Kidney tubule cell (primary cell): ENCODE measurements around the gene INKA2.

Experiments
- DNase-seq: peaks from one replicate; pipeline ENCODE4 v3.0.0-alpha.2; 2018; ENCODE audit warnings: low spot score

Gene INKA2

DNA sequence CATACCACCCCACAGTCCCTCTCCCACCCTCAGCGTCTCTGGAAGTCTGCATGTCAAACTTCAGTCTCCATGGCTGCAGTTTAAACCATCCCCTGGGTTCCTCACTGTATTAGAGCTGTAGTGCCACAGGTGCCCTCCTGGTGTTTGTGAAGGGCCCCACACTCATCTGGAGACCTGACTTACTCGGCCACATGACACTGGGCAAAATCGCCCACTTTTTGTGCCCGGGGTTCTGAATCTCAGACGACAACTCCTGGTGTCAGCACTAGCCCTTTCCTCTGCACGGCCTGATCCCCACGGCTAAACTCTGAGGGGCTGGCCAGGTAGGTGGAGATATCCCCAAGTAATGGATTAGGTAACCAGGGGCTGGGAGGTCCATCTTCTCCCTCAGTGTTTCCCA is 6.5 kb downstream of the INKA2 start:
- no peak for DNase-seq

DNA sequence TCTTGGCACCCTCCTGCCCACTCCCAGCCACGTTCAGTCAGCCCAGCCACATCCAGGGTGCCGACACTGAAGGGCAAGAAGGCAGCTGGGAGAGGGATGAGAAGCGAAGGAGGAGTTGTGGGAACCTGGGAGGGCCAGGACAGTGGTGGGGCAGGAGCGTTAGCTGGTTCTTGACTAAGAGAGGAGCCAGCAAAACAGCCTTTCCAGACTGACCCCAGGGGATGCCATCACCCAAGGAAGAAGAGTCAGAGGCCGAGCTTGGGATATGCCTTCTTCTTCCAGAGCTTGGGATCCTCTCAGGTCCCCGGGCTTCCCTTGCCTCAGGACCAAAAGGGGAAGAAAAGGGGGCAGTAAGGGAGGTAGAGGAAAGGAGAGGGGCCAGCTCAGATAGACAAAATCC is 7.2 kb downstream of the INKA2 start:
- no peak for DNase-seq

DNA sequence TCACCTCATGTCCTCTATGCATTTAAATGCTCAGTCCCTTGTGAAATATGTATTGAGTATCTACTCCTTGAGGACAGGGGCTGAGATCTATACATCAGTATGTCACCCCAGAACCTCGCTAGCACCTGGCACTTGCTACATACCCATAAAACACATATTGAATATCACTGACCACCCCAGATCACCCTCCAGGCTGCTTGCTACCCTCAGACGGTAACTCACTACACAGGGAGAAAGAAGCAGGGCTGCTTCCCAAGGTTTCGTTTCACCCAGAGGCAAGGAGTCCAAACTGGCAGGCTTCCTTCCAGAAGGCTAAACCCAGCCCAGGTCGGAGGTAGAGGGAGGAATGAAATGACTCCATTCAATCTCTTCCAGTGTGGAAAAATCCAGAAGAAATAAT is 8.5 kb downstream of the INKA2 start:
- DNase-seq: no peak

DNA sequence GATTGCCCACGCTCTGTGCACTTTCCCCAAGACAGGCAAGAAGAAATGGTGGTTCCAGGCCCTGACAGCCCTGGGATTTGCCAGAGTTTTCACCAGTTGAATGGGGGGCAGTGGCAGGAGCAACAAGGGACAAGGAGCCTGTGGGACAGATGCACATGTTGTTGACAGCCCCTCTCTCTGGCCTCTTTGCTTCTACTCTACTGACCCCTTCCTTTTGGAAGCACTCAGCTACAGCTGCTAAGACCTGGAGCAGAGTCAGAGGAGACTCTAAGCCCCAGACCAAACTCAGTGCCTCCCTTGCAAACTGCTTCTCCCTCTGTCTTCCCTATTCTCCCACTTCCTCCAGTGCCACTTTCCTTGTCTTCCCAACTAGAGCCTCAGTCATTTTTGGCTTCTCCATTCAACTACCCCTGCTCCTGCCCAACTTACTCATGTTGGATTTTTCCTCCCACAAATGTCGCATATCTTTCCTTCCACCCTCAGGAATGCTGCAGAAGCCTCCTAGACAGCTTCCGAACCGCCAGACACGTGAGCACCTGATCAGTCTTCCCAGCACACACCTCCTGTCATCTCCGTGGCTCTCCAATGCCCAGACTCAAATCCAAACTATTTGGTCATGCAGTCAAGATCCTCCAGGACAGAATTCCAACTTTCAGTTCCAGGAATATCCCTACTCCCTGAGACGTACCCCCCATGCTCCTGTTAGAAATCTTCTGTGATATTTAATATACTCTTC is 9.1 kb downstream of the INKA2 start:
- peak; percentile 17 for DNase-seq

DNA sequence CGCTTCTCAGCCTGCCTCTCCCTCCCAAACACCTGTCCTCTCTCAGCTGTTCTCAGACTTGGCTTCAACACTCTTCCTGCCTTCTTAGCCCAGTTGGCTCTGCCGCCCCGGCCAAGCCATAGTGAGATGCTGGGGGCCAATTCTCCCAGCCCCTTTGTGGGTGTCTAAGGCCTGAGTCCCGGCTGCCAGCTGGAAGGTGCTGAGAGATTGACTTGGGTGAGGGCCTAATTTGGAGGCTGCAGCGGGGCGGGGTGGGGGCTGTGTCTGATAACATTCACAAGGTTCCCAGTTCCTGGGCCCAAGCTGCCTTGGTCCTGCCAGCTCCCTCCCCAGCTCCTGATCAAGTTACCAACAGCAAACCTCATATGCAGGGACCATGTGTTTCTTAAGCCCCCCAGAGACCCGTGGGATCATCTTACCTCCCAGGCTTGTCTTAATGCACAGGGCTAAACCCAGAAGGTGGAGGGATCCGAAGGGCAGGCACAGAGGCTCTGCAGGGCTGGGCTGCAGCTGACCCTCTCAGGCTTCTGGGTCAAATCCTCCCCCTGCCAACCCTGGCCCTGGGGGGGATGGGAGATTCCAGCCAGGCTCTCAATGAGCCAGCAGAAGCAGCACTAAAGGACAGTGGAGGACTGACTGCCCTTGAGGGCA is 9.8 kb downstream of the INKA2 start:
- DNase-seq: no peak

DNA sequence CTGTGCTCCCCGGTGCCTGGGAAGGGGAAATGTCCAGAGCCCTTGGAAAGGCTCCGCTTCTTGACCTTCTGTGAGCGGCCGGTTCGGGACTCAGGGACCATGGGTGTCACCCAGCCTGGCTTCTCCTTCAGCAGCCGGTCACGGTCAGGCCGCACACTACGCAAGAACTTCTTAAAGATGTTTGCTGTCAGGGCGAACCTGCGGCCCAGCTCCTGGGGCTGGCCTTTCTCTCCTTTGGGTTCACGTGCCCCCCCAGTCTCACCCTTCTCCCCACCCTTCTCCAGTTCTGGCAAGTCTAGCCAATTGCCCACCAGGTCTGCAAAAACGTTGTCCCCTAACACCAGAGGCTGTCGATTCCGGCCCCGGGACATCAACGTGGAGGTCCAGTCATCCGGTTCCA is 12.1 kb downstream of the INKA2 start:
- no peak for DNase-seq

DNA sequence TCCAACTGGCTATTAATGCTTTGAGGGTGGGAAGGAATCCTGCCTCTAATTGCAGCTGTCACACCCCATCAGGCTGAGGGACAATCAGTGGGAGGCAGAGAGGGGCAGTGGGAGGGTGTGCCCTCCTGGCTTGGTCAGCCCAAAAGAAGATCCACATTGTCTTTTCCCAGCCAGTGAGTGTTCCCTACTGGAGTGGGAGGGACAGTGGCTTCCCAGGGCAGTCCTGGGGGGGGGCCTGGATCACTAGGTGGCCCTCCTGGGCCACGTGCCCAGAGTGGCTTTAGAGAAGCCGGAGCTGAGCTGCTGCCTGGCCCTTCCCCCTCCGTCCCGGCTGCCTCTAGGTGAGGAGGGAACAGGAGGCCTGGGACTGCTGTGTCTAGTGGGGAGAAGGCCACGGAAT is 14.0 kb downstream of the INKA2 start:
- DNase-seq: no peak

DNA sequence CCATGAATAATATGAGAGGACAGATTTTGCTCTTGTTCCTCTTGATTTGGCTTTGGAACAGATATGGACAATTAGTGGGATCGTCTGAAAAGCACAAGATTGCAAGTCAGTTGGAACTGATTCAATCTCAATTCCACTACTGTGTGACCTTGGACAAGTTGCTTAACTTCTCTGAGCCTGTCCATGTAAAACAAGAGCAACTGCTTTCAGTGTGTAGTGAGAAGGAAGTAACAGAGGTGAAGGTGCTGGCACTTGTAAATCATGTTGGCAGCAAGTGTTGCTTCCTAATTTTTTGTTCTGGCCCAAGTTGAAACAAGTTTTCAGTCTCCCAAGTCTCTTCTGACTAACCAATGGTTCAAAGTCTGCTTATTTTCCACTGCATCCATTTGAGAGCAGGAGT is 15.3 kb downstream of the INKA2 start:
- DNase-seq: no peak

DNA sequence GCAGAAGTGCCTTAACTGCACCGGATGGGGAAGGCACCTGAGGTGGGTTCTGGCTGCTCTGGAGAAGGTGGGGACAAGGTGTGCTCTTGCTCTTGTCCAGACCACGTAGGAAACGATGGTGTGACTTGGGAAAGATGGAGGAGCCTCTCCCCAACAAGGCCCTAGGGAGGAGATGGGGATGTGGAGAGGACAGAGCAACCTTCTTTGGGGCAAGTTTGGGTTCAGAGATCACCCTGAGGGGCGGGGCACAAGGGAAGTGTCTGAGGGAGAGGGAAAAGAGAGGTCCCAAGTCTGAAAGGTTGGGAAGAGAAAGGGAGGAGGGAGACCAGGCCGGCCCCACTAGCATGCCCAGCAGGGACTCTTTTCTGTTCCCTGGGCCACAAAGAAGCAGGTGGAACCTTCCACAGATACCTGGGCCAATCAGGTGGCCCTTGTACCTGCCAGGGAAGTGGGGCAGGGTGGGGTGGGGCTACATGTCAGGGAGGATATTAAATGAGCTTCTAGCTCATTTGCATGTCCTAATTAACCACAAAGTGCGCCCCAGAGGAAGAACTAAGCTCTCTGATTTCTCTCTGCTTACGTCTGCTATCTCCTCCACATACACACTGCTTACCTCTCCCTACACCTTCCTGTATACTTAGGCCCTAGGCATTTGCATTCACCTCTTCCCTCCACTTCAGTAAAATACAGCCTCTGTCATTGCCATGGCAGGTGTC is 15.9 kb downstream of the INKA2 start:
- no peak for DNase-seq

DNA sequence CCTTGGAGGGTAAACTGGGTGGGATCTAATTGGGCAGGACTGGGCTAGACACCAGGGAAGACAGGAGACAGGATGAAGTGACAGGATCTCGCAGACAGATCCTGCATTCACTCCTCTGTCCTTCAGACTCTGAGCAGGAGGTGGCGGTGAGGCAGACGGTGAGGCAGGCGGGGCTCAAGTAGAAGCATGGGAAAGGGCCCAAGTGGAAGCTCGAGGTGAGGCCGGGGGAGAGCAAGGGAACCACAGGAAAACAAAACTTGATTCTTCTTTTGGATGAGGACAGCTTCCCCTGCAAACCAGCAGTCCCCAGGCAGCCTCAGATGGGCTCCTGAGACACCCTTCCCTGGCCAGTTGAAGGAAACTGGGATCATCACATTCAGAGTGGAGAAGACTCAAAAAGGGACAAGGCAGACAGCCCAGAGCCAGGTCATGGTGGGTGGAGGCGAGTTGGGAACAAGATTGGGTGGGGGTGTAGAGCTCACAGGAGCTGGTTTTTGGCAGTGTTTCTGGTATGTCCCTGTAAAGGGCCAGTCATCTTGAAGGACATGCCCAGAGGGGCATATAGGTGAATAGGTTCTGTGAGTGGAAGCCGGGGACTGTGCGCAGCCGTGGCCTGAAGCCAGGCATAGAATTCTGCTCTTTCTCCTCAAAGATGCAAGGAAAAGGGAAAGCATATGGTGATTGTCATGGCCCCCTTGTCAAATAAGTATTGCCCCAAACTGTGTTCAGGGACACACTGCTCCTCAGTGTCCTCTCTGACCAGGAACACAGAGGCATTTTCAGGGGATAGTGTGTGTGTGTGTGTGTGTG is 18.0 kb downstream of the INKA2 start:
- no peak for DNase-seq

DNA sequence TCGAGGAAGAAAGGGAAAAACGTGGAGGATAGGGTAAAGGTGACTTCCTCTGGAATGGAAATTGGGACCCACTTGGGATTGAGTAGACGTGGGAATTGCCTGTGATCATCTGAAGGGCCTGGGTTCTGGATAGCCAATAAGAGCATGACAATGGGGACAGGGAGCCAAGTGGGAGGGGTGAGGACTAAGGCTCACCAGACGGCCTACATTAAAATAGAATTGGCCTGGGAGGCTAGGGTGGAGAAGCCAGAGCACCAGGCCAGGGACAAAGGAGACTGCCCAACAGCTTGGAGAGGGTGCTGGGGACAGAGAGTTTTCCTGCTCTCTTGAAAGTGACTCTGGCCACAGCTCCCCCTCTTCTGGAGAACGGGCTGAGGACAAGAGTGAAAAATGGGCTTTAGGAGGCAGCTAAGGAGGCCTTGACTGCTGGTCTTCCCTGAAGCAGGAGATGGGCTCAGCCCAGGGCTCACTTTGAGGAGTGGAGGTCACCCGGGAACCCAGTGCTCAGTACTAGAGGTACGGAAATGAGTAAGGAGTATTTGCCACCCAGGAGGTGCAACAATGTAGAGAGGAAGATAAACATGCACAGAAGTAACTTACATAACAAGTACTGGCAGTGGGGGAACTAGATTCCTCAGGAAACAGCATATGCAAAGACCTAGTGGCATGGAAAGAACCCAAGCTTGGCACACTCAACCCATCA is 18.8 kb downstream of the INKA2 start:
- no peak for DNase-seq

DNA sequence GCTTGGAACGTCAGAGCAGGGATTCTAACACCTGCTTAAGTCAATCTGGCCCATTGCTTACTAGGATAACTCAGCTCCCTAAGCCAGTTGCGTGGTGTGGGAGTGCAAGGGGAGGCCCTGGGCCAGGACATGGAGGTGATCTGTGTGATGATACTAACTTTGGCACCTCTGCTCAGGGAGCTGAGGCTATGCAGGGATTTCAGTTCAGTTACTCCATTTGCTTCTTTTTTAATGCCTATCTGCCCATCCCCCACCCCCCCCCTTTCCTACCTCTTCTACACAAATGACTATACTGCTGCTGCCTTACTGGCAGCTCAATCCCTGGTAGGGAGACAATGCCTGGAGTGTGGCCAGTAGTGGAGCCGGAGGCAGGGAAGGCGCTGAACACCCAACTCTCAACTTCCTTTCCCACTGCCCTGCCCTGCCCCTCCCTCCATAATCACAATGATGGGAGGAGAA is 19.5 kb downstream of the INKA2 start:
- DNase-seq: no peak

DNA sequence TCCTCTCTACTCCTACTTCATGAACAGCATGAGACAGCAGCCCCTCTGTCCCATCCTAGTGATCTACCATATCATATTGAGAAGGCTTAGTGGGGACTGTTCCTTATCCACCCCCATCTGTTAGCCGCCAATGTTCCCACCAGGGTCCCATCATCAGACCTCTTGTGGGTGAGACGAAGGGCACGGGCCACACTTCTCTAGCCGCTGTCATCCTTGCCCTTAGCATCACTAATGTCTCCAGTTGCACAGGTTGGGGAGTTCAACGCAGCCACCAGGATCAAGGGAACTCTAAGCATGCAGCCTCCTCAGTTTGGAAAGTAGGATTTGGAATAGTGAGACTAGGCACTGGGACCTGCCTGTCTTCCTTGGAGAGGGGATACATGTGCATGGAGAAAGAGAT is 20.1 kb downstream of the INKA2 start:
- no peak for DNase-seq

DNA sequence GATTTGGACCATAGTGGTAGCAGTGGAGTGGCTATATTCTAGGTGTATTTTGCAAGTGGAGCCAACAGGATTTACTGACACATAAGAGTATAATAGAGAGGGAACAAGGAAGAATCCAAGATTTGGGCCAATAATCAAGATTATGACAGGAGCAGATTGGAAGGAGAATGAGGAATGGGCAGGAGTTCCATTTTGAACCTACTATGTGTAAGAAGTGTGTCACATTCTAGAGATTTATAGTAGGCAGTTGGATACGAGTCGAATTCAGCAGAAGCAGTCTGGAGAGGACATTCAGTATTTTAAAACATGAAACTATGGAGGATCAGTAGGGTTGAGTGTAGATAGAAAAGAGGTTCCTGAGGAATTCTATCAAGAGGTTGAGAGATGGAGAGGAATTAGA is 21.7 kb downstream of the INKA2 start:
- DNase-seq: no peak

DNA sequence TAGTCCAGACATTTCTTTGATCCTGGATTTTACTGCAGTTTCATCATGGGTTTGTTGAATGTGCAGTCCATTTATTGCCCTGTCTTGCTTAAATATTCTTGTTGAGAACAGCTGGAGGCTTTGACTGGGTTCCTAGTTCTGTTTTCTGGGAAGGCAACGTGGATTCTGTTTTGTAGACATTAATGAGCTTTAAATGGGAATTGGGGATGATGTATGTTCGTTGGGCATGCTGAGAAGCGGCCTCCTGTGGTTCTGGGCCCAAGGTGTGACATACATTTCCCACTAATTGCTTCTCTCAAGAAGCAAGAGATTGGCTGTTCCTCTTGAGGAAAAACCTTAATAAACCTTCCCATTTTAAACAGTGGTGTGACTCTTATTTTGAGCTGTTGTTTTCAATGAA is 22.9 kb downstream of the INKA2 start:
- DNase-seq: no peak

DNA sequence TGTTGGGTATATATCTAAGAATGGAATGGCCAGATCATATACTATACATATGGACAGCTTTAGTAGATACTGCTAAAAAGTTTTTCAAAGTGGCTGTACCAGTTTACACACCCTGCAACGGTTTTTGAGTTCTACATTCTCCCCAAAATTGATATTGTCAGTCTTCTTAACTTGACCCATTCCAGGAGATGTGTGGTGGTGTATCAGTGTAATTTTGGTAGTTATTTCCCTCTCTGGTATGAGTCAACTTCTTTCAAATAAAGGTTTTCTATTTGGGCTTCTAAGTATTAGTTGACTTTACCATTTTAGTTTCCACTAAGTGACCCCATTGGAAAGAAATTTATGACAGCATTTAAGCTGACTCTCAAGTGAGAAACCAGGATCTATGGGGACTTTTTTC is 29.2 kb downstream of the INKA2 start:
- DNase-seq: no peak

DNA sequence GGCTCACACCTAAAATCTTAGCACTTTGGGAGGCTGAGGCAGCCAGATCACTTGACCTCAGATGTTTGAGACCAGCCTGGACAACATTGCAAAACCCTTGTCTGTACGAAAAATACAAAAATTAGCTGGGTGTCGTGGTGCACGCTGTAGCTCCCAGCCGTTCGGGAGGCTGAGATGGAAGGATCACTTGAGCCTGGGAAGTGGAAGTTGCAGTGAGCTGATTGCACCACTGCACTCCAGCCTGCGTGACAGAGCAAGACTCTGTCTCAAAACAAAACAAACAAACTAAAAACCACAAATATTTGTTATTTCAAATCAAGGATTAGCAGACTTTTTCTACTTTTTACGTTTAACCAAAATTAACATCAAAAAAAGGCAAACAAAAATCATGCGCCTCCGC is 31.3 kb downstream of the INKA2 start:
- no peak for DNase-seq

DNA sequence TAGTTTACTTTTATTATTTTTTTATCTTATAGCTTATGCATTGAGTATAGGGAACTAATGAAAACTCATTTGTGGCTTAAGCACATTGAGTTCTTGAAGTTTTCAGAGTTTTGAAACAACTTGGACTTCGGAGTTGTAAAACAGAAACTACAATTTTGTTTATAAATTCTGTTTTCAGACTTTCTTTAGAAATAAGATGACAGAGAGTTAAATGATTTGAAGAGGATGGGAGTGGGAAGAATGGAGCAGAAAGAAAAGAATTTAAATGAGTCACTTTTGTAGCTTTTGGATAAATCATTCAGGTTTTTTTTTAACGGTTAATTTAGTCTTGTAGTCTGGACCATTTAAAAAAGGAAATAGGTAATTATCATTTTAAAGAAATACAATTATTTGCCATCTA is 32.3 kb downstream of the INKA2 start:
- no peak for DNase-seq

DNA sequence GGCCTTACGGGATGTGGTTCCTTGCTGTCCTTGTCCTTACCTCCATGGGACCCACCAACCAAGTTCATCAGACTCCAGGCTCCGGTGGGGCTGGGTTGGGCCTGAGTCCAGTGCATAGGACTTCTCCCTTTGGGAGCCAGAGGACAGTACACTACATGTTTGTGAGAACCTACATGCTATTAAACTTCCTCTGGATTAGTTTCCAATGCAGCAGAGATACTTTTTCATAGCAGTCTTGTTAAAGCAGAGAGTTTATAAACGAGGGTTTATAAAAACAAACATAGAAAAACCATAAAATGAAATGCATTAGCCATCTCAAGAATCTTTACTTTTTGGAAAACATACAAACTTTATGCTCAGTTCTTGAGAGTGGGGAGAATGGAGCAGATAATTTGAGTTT is 33.4 kb downstream of the INKA2 start:
- no peak for DNase-seq

DNA sequence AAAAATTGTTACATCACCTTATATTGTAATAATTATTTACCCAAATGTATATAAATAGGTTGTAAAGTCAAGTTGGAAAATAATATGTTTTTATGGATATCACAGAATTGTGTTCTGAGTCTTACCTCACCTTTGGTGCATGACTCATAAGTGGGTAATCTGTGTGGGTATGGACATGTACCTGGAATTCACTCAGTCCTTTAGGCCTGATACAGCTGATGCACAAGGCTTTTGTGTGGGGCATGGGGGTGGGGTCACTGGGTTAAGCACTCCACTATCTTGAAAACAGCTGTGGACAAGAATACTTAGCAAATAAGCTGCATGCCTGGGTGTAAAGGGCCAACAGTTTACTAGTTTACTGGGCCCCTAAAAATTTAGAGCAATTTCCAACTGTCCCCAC is 34.4 kb downstream of the INKA2 start:
- DNase-seq: peak; percentile 68

DNA sequence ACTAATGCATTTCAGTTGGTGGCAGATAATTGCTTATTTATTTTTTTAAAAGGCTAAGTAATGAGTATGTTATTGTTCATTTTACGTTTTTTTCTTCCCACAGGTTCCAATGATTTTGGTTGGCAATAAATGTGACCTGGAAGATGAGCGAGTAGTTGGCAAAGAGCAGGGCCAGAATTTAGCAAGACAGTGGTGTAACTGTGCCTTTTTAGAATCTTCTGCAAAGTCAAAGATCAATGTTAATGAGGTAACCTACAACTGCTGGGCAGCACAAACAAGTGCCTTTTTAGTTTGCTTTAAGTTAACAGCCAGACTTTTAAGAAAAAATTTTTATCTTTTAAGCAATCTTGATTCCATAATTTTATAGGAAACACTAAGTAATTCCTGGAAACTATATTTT is 35.0 kb downstream of the INKA2 start:
- DNase-seq: no peak

DNA sequence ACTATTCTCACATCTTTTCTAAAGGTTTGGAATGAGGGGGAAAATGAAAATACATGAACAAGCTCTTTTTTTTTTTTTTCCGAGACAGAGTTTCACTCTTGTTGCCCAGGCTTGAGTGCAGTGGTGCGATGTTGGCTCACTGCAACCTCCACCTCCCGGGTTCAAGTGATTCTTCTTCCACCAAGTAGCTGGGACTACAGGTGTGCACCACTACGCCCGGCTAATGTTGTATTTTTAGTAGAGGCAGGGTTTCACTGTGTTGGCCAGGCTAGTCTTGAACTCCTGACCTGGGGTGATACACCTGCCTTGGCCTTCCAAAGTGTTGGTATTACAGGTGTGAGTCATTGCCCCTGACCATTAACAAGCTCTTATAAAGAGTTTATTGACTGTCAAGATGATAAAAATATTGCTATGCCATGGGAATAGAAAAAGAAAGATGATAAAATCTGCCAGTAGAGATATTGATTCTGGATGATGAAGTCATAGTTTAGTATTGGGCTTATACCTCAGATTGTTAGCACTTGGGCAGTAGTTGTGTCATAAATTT is 36.6 kb downstream of the INKA2 start:
- no peak for DNase-seq
